A549 (cell line): ENCODE results near the gene GALP.

Experiments
- CTCF ChIP-seq: fragments of >200 bp; sonication (Bioruptor Twin); formaldehyde crosslinking; IDR thresholded peaks from 3 replicates; pipeline ENCODE4 v1.5.1; 2016
- ESRRA ChIP-seq: fragments of 150-350 bp; IDR thresholded peaks from 2 replicates; pipeline ENCODE4 v1.6.1; 2014; ENCODE audit warnings: mild to moderate bottlenecking, low read length, borderline replicate concordance
- KDM1A ChIP-seq: fragments of 200-600 bp; sonication (generic); IDR thresholded peaks from 2 replicates; pipeline ENCODE4 v1.6.1; 2016; ENCODE audit warnings: low read depth, mild to moderate bottlenecking
- KDM5A ChIP-seq: fragments of 200-600 bp; sonication (generic); IDR thresholded peaks from 2 replicates; pipeline ENCODE4 v1.6.1; 2016; ENCODE audit warnings: antibody characterized with exemption, mild to moderate bottlenecking
- MAX ChIP-seq: IDR thresholded peaks from 2 replicates; pipeline ENCODE4 v1.6.1; 2012
- POLR2A ChIP-seq: IDR thresholded peaks from 2 replicates; pipeline ENCODE4 v1.6.1; 2012; ENCODE audit warnings: mild to moderate bottlenecking, low read length
- RAD21 ChIP-seq, 2 experiments: fragments of >200 bp in 1 of 2; sonication (Bioruptor Twin) in 1 of 2; formaldehyde crosslinking in 1 of 2; IDR thresholded peaks in 1 of 2; conservative IDR thresholded peaks in 1 of 2; 2 replicates in 1 of 2; 3 replicates in 1 of 2; pipeline ENCODE4 v1.6.1; 2012 to 2018; ENCODE audit warnings: inconsistent platforms in 1 of 2
- RCOR1 ChIP-seq: fragments of 150-350 bp; IDR thresholded peaks from 2 replicates; pipeline ENCODE4 v1.6.1; 2014; ENCODE audit warnings: antibody characterized with exemption, low read length, low read depth
- RFX5 ChIP-seq: fragments of 450-650 bp; IDR thresholded peaks from 2 replicates; pipeline ENCODE4 v1.7.1; 2014; ENCODE audit warnings: antibody characterized with exemption, mild to moderate bottlenecking, moderate library complexity

GRCh38 chr19:56142087-56142787 lies 33.6 kb upstream of the GALP start:
- no peak for TF ChIP-seq ESRRA
- TF ChIP-seq RFX5, result no peak
- no peak for TF ChIP-seq RCOR1
- TF ChIP-seq POLR2A, result no peak
- no peak for TF ChIP-seq MAX
- TF ChIP-seq KDM1A, result no peak
- no peak for TF ChIP-seq CTCF
- no peak for TF ChIP-seq KDM5A
- no peak for TF ChIP-seq RAD21 (conservative IDR thresholded peaks at IDR 0.05 in 1 of 2, IDR thresholded peaks at IDR 0.05 in 1 of 2)
